PC-9 (cell line): Measurements from ENCODE around the gene HJV.

Experiments used
- CTCF ChIP-seq: fragments of 200-600 bp; sonication (generic); conservative IDR thresholded peaks from 2 replicates; pipeline ENCODE4 v1.6.1; 2017; ENCODE audit warnings: mixed run types, antibody characterized with exemption, mild to moderate bottlenecking, moderate library complexity
- EZH2 ChIP-seq: fragments of 200-600 bp; sonication (generic); IDR thresholded peaks from 2 replicates; pipeline ENCODE4 v1.8.0; 2017; ENCODE audit warnings: antibody characterized with exemption, low read depth

GRCh38 chr1:146039844-146040194 is 18.3 kb upstream of the HJV start:
- TF ChIP-seq CTCF (no peak), EZH2 (no peak)
